ENCODE data around the gene TCF12.

The TCF12 gene

DNA sequence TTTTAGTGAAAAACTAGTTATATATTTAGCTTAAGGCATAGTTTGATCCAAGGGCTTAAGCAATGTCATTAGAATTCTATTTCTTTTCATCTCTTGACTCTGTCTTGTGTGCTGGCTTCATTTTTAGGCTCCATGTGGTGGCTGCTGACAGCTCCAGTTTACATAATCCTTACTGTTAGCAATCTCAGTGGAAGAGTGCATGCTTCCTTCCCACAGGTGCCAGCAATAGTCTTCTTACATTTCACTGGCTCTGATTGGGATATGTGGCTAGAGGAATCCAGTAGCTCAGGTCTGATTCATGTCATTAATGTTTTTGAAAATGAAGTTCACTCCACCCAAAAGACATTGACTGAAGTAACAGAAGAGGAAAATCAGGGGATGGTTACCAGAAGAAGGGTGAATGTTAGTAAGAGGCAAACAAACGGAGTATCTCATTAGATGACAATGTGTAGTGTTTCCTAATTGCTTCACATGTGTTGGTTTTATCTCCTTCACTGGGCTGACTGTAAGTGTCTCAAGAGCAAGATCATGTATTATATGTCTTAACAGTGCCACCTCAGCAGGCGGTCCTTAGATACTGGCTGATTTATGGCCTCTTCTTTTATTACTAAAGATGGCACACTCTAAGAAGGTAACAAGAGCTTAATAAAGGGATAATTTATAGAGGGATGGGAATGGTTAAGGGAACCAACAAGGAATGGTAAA is 25.6 kb upstream of the TCF12 start:
- Histone ChIP-seq H2BK12ac (ENCODE audit: low read length) (no peak overlapping the region), H3K27me3 (ENCODE audit: control insufficient read depth in 3 of 3, insufficient read depth in 3 of 3, low read depth in 1 of 3, low read length in 3 of 3) (no peaks in the 10 kb centered on the region), H3K4me2 (ENCODE audit: insufficient read depth, low read length, poor library complexity, severe bottlenecking) (no peak overlapping the region), H3K4me3 (ENCODE audit: low read length in 2 of 2) (no peak overlapping the region), H3K27ac (replicated peaks; ENCODE audit: low read length) (no peak overlapping the region), H4K8ac (ENCODE audit: low read depth, low read length) (no peak overlapping the region), H4K91ac (ENCODE audit: low read depth, low read length, poor library complexity) (no peak overlapping the region), H3K79me1 (ENCODE audit: low read depth, low read length) (no peaks in the 10 kb centered on the region), H3K18ac (ENCODE audit: low read length) (no peak overlapping the region), H3K9ac (ENCODE audit: low read depth, low read length, poor library complexity) (no peak overlapping the region), H2BK120ac (ENCODE audit: low read depth, low read length) (no peak overlapping the region), H3K36me3 (replicated peaks in 1 of 2; ENCODE audit: control insufficient read depth in 2 of 2, insufficient read depth in 2 of 2, low read length in 2 of 2) (no peaks in the 10 kb centered on the region), H3K4me1 (ENCODE audit: control insufficient read depth in 2 of 2, insufficient read depth in 1 of 2, low read depth in 1 of 2, low read length in 2 of 2) (peaks cover 1 to 8% of the 10 kb centered on the region in 2 donors), H3K9me3 (replicated peaks in 1 of 2; ENCODE audit: control insufficient read depth in 2 of 2, insufficient read depth in 1 of 2, low read depth in 1 of 2, low read length in 2 of 2) (no peaks in the 10 kb centered on the region), H3K23ac (ENCODE audit: low read depth, low read length, poor library complexity) (no peak overlapping the region), H3K4ac (ENCODE audit: low read length) (no peak overlapping the region), H2BK5ac (ENCODE audit: low read length) (no peak overlapping the region), H2AFZ (ENCODE audit: low read length) (no peak overlapping the region), H2BK15ac (ENCODE audit: low read length) (no peak overlapping the region), H2AK5ac (ENCODE audit: low read depth, low read length) (no peak overlapping the region), H3K14ac (ENCODE audit: low read length) (no peak overlapping the region)
- WGBS, 2 donors (ENCODE audit: extremely low coverage in 2 of 2, insufficient read length in 2 of 2, insufficient replicate concordance in 1 of 2) = no CpG with 5 or more reads among the region's 2 CpGs
- DNase-seq (ENCODE audit: low spot score) = no peak

- no CpG with 5 or more reads among the region's 1 CpG for whole genome bisulfite sequencing, 2 donors (ENCODE audit: extremely low coverage in 2 of 2, insufficient read length in 2 of 2, insufficient replicate concordance in 1 of 2)
These were observed 25.1 kb upstream of the TCF12 start for GRCh38 chr15:56893364-56893678.

GRCh38 chr15:56894601-56895000 is 23.8 kb upstream of the TCF12 start:
- Histone ChIP-seq H4K8ac (ENCODE audit: low read depth, low read length) (no peak overlapping the region), H3K23ac (ENCODE audit: low read depth, low read length, poor library complexity) (no peak overlapping the region), H3K36me3 (replicated peaks in 1 of 2; ENCODE audit: control insufficient read depth in 2 of 2, insufficient read depth in 2 of 2, low read length in 2 of 2) (no peaks in the 10 kb centered on the region), H3K9ac (ENCODE audit: low read depth, low read length, poor library complexity) (no peak overlapping the region), H4K91ac (ENCODE audit: low read depth, low read length, poor library complexity) (no peak overlapping the region), H2BK12ac (ENCODE audit: low read length) (no peak overlapping the region), H3K9me3 (replicated peaks in 1 of 2; ENCODE audit: control insufficient read depth in 2 of 2, insufficient read depth in 1 of 2, low read depth in 1 of 2, low read length in 2 of 2) (no peaks in the 10 kb centered on the region), H2BK120ac (ENCODE audit: low read depth, low read length) (no peak overlapping the region), H3K18ac (ENCODE audit: low read length) (no peak overlapping the region), H2AK5ac (ENCODE audit: low read depth, low read length) (no peak overlapping the region), H2BK15ac (ENCODE audit: low read length) (no peak overlapping the region), H3K4me1 (ENCODE audit: control insufficient read depth in 2 of 2, insufficient read depth in 1 of 2, low read depth in 1 of 2, low read length in 2 of 2) (peaks cover 0 to 2% of the 10 kb centered on the region in 2 donors), H3K27ac (replicated peaks; ENCODE audit: low read length) (no peak overlapping the region), H3K14ac (ENCODE audit: low read length) (no peak overlapping the region), H3K4ac (ENCODE audit: low read length) (no peak overlapping the region), H3K4me2 (ENCODE audit: insufficient read depth, low read length, poor library complexity, severe bottlenecking) (no peak overlapping the region), H2AFZ (ENCODE audit: low read length) (no peak overlapping the region), H3K79me1 (ENCODE audit: low read depth, low read length) (no peaks in the 10 kb centered on the region), H3K27me3 (ENCODE audit: control insufficient read depth in 3 of 3, insufficient read depth in 3 of 3, low read depth in 1 of 3, low read length in 3 of 3) (no peaks in the 10 kb centered on the region), H2BK5ac (ENCODE audit: low read length) (no peak overlapping the region), H3K4me3 (ENCODE audit: low read length in 2 of 2) (no peak overlapping the region)
- DNase-seq (ENCODE audit: low spot score) = no peak
- WGBS, 2 donors (ENCODE audit: extremely low coverage in 2 of 2, insufficient read length in 2 of 2, insufficient replicate concordance in 1 of 2) = no CpG with 5 or more reads among the region's 3 CpGs

More at GRCh38 chr15:56893364-56893678, 25.1 kb upstream of the TCF12 start:
- Histone ChIP-seq H3K23ac (ENCODE audit: low read depth, low read length, poor library complexity) (no peak overlapping the region), H3K4me2 (ENCODE audit: insufficient read depth, low read length, poor library complexity, severe bottlenecking) (no peak overlapping the region), H3K9me3 (replicated peaks in 1 of 2; ENCODE audit: control insufficient read depth in 2 of 2, insufficient read depth in 1 of 2, low read depth in 1 of 2, low read length in 2 of 2) (no peaks in the 10 kb centered on the region), H3K4me1 (ENCODE audit: control insufficient read depth in 2 of 2, insufficient read depth in 1 of 2, low read depth in 1 of 2, low read length in 2 of 2) (peaks cover 0 to 3% of the 10 kb centered on the region in 2 donors), H3K36me3 (replicated peaks in 1 of 2; ENCODE audit: control insufficient read depth in 2 of 2, insufficient read depth in 2 of 2, low read length in 2 of 2) (no peaks in the 10 kb centered on the region), H2BK15ac (ENCODE audit: low read length) (no peak overlapping the region), H2AFZ (ENCODE audit: low read length) (no peak overlapping the region), H2AK5ac (ENCODE audit: low read depth, low read length) (no peak overlapping the region), H3K27me3 (ENCODE audit: control insufficient read depth in 3 of 3, insufficient read depth in 3 of 3, low read depth in 1 of 3, low read length in 3 of 3) (no peaks in the 10 kb centered on the region), H3K4me3 (ENCODE audit: low read length in 2 of 2) (no peak overlapping the region), H3K18ac (ENCODE audit: low read length) (no peak overlapping the region), H3K27ac (replicated peaks; ENCODE audit: low read length) (no peak overlapping the region), H4K8ac (ENCODE audit: low read depth, low read length) (no peak overlapping the region), H2BK12ac (ENCODE audit: low read length) (no peak overlapping the region), H4K91ac (ENCODE audit: low read depth, low read length, poor library complexity) (no peak overlapping the region), H3K4ac (ENCODE audit: low read length) (no peak overlapping the region), H3K14ac (ENCODE audit: low read length) (no peak overlapping the region), H2BK5ac (ENCODE audit: low read length) (no peak overlapping the region), H2BK120ac (ENCODE audit: low read depth, low read length) (no peak overlapping the region), H3K79me1 (ENCODE audit: low read depth, low read length) (no peaks in the 10 kb centered on the region), H3K9ac (ENCODE audit: low read depth, low read length, poor library complexity) (no peak overlapping the region)
- no peak for DNase-seq (ENCODE audit: low spot score)

GRCh38 chr15:56901931-56902330 is 16.5 kb upstream of the TCF12 start:
- no peak overlapping the region for H2AK5ac ChIP-seq (ENCODE audit: low read depth, low read length)
- H3K27me3 ChIP-seq (ENCODE audit: control insufficient read depth in 3 of 3, insufficient read depth in 3 of 3, low read depth in 1 of 3, low read length in 3 of 3) = no peaks in the 10 kb centered on the region
- no peak overlapping the region for H2BK15ac ChIP-seq (ENCODE audit: low read length)
- no peak overlapping the region for H3K23ac ChIP-seq (ENCODE audit: low read depth, low read length, poor library complexity)
- WGBS, 2 donors (ENCODE audit: extremely low coverage in 2 of 2, insufficient read length in 2 of 2, insufficient replicate concordance in 1 of 2) = no CpG with 5 or more reads among the region's 2 CpGs
- H3K4me2 ChIP-seq (ENCODE audit: insufficient read depth, low read length, poor library complexity, severe bottlenecking) = no peak overlapping the region
- H3K14ac ChIP-seq (ENCODE audit: low read length) = no peak overlapping the region
- H3K79me1 ChIP-seq (ENCODE audit: low read depth, low read length) = no peaks in the 10 kb centered on the region
- no peak overlapping the region for H2BK5ac ChIP-seq (ENCODE audit: low read length)
- H4K91ac ChIP-seq (ENCODE audit: low read depth, low read length, poor library complexity) = no peak overlapping the region
- H3K9ac ChIP-seq (ENCODE audit: low read depth, low read length, poor library complexity) = no peak overlapping the region
- H3K4me3 ChIP-seq (ENCODE audit: low read length in 2 of 2) = no peak overlapping the region
- no peaks in the 10 kb centered on the region for H3K36me3 ChIP-seq (replicated peaks in 1 of 2; ENCODE audit: control insufficient read depth in 2 of 2, insufficient read depth in 2 of 2, low read length in 2 of 2)
- no peak overlapping the region for H3K4ac ChIP-seq (ENCODE audit: low read length)
- H3K9me3 ChIP-seq (replicated peaks in 1 of 2; ENCODE audit: control insufficient read depth in 2 of 2, insufficient read depth in 1 of 2, low read depth in 1 of 2, low read length in 2 of 2) = no peaks in the 10 kb centered on the region
- H4K8ac ChIP-seq (ENCODE audit: low read depth, low read length) = no peak overlapping the region
- H3K18ac ChIP-seq (ENCODE audit: low read length) = no peak overlapping the region
- H3K4me1 ChIP-seq (ENCODE audit: control insufficient read depth in 2 of 2, insufficient read depth in 1 of 2, low read depth in 1 of 2, low read length in 2 of 2) = no peaks in the 10 kb centered on the region
- no peak overlapping the region for H2AFZ ChIP-seq (ENCODE audit: low read length)
- DNase-seq (ENCODE audit: low spot score) = no peak
- no peak overlapping the region for H2BK12ac ChIP-seq (ENCODE audit: low read length)
- H3K27ac ChIP-seq (replicated peaks; ENCODE audit: low read length) = no peak overlapping the region
- no peak overlapping the region for H2BK120ac ChIP-seq (ENCODE audit: low read depth, low read length)

Data from neuronal stem cell (in vitro differentiated cells).